ENCODE results near the gene TIMM17A. TPM values are rescaled to one million over a fixed set of nuclear protein-coding genes. Genes with fewer than 3 reads are reported as not detected.

TIMM17A gene
- 10 to 100 TPM; 29.2 to 48.8 TPM for total RNA-seq
- polyA plus RNA-seq = 10 to 100 TPM; 34.4 to 77.4 TPM
- long read RNA-seq, donor 1, transcript TIMM17A-201 (6 exons, 1,659 nt) = major isoform, 102 of 119 reads
- long read RNA-seq, donor 1, partial matches to known transcripts = 3 of 119 reads
- long read RNA-seq, donor 1, other reads (novel, unspliced or antisense) = 11 of 119 reads
- long read RNA-seq, donor 2, transcript TIMM17A-201 (6 exons, 1,659 nt) = major isoform, 24 of 28 reads
- long read RNA-seq, donor 2, partial matches to known transcripts = 1 of 28 reads
- long read RNA-seq, donor 2, other reads (novel, unspliced or antisense) = 2 of 28 reads

DNA sequence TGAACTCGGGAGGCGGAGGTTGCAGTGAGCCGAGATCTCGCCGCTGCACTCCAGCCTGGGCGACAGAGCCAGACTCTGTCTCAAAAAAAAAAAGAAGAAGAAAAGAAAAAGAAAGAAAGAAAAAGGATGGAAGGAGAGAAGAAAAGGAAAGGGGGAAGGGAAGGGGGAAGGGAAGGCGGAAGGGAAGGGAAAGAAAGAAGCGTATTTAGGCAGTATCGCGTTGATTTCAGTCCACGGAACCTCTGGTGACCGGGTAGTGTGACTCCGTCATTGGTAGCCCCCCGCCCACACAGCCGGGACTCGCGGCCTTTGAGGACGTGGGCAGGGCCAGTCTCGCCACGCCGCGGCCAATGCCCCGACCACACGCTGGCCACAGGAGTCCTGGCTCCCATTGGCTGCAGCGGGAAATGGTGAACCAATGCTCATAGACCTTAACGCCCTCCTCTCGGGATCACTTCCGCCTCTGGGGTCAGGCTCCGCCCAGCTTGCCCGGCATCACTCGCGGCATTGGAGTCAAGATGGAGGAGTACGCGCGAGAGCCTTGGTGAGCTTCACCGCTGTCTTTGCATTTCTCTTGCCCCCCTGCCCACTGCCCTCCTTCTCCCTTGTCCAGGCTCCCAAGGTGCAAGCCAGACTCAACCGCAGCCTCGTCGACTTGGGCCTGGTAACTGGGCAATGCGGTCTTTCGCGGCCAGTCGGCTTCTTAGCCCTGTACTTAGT, at the start of gene TIMM17A:
Gene TIMM17A, plus strand, starts transcription at position 495 of the 720 bp plus-strand sequence. Its CDS starts 24 bp downstream, at position 519.
- no peaks in the 10 kb centered on the region for H3K9me3 ChIP-seq (ENCODE audit: control insufficient read depth, low read length)
- peak within 1 kb of the TSS; percentile 26 to 32 for H3K27ac ChIP-seq (ENCODE audit: low read depth in 1 of 2, low read length in 2 of 2)
- intact Hi-C loops (cut with DNase I) = loop anchor here in 1 of 2 donors (10.0 kb wide), 1 partner anchor 420 kb away; the partner anchor contains the start of gene NAV1
- 0% methylated on average over 43 of the region's 43 CpGs for WGBS, 2 donors
- no peaks in the 10 kb centered on the region for H3K36me3 ChIP-seq (ENCODE audit: control insufficient read depth in 1 of 2, insufficient read depth in 2 of 2, low read length in 1 of 2)
- no peaks in the 10 kb centered on the region for H3K4me1 ChIP-seq (ENCODE audit: control insufficient read depth in 1 of 2, insufficient read depth in 2 of 2, low read length in 2 of 2)
- no peaks in the 10 kb centered on the region for H3K27me3 ChIP-seq (ENCODE audit: control insufficient read depth in 1 of 2, insufficient read depth in 2 of 2, low read length in 1 of 2)
- ATAC-seq (ENCODE audit: low FRiP score) (peak; percentile 99), DNase-seq (peak; percentile 98 to 99)
- peak within 1 kb of the TSS; percentile 7 to 92 for H3K4me3 ChIP-seq (ENCODE audit: low read length in 2 of 2)

DNA sequence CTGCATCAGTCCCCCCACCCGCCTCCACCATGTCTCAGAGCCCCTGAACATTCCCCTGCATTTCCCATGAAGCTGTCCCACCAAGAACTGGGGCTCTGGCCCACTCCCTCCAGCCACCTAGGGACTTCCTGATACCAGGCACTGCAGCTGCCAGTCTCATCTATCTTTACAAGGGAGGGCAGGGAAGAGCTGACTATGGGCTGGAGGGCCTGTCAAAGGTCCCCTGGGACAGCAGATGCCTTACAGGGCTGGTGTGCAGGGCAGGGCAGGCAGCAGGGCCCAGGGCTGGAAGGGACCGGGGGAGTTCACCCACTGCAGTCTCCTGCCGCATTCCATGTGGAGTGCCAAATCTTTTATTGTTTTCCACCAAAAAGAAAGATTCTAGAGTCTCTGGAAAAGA, 49.0 kb upstream of the TIMM17A start:
- ATAC-seq (ENCODE audit: low FRiP score) = no peak
- no peak overlapping the region for H3K4me3 ChIP-seq (ENCODE audit: low read length in 2 of 2)

DNA sequence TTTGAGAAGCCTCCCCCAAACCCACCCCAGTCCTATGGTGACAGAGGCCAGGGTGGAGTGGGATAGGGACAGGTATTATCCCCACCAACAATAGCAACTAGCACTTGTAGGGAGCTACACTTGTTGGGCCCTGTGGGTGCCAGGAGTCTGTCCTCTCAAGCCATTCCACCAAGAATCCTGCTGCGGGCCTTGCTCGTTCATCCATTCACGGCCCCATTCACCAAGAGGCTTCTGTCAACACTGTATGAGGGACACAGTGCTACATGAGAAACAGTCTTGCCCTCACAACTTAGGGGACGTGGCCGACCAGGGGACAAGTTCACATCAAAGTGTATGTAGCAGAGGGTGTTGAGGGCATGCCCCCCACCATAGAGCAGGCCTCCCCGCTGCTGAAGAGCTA, 47.7 kb upstream of the TIMM17A start:
- peaks cover 7% of the 10 kb centered on the region in 2 donors for H3K4me1 ChIP-seq (ENCODE audit: control insufficient read depth in 1 of 2, insufficient read depth in 2 of 2, low read length in 2 of 2)
- H3K27me3 ChIP-seq (ENCODE audit: control insufficient read depth in 1 of 2, insufficient read depth in 2 of 2, low read length in 1 of 2) = no peaks in the 10 kb centered on the region
- WGBS, 2 donors = 16 to 26% methylated on average over 6 of the region's 6 CpGs

More for the DNA sequence above, 49.0 kb upstream of the TIMM17A start:
- H3K27ac ChIP-seq (ENCODE audit: low read depth in 1 of 2, low read length in 2 of 2) = peak overlapping the region; percentile 98 to 100
- H3K4me1 ChIP-seq (ENCODE audit: control insufficient read depth in 1 of 2, insufficient read depth in 2 of 2, low read length in 2 of 2) = peaks cover 7% of the 10 kb centered on the region in 2 donors
- DNase-seq = peak in 1 of 2 donors; percentile 52
- intact Hi-C loops (cut with DNase I) = no loop called here
- peaks cover 0 to 6% of the 10 kb centered on the region in 2 donors for H3K36me3 ChIP-seq (ENCODE audit: control insufficient read depth in 1 of 2, insufficient read depth in 2 of 2, low read length in 1 of 2)
- WGBS, 2 donors = 26 to 30% methylated on average over 3 of the region's 3 CpGs
- no peaks in the 10 kb centered on the region for H3K27me3 ChIP-seq (ENCODE audit: control insufficient read depth in 1 of 2, insufficient read depth in 2 of 2, low read length in 1 of 2)
- H3K9me3 ChIP-seq (ENCODE audit: control insufficient read depth, low read length) = no peaks in the 10 kb centered on the region

DNA sequence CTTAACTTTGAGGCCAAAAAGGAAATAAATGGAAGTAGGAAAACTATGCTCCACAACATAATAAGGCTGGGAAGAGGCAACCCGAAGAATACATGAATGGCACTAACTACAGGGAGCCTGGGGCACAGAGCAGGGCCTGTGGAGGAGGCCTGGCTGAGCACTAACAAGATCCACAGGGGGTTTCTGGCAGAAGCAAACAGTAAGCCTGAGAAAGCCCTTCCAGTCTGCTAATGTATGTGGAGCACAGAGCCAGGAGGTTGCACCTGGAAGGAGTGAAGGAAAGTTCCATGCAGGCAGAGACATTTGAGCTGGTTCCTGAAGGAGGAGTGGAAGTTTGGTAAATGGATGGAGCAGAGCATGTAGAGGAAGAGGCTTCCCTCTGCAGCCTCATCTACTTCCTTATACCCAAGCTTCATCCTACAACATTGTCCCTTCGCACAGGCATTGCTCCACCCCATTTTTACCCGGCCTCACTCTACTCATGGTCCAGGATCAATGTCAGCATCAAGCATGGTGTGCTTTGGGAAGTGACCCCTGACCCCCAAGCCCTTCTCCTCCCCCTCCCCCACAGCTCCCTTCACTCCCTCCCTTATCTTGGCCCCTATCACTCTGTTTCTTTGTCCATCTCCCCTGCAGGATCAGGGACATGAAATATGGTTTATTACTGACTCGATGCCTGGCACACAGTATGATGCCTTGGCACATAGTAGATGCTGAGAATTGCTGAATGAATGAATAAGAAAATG, 43.3 kb upstream of the TIMM17A start:
- Histone ChIP-seq H3K27ac (ENCODE audit: low read depth in 1 of 2, low read length in 2 of 2) (peak overlapping the region; percentile 51 to 95), H3K27me3 (ENCODE audit: control insufficient read depth in 1 of 2, insufficient read depth in 2 of 2, low read length in 1 of 2) (no peaks in the 10 kb centered on the region), H3K9me3 (ENCODE audit: control insufficient read depth, low read length) (no peaks in the 10 kb centered on the region), H3K4me3 (ENCODE audit: low read length in 2 of 2) (no peak overlapping the region), H3K4me1 (ENCODE audit: control insufficient read depth in 1 of 2, insufficient read depth in 2 of 2, low read length in 2 of 2) (peaks cover 0 to 11% of the 10 kb centered on the region in 2 donors), H3K36me3 (ENCODE audit: control insufficient read depth in 1 of 2, insufficient read depth in 2 of 2, low read length in 1 of 2) (peaks cover 2 to 12% of the 10 kb centered on the region in 2 donors)
- 18 to 22% methylated on average over 4 of the region's 4 CpGs for WGBS, 2 donors
- DNase-seq (no peak), ATAC-seq (ENCODE audit: low FRiP score) (no peak)
- intact Hi-C loops (cut with DNase I) = no loop called here

More for the DNA sequence above, 47.7 kb upstream of the TIMM17A start:
- Histone ChIP-seq H3K27ac (ENCODE audit: low read depth in 1 of 2, low read length in 2 of 2) (peak overlapping the region; percentile 98 to 100), H3K36me3 (ENCODE audit: control insufficient read depth in 1 of 2, insufficient read depth in 2 of 2, low read length in 1 of 2) (peaks cover 0 to 8% of the 10 kb centered on the region in 2 donors), H3K9me3 (ENCODE audit: control insufficient read depth, low read length) (no peaks in the 10 kb centered on the region), H3K4me3 (ENCODE audit: low read length in 2 of 2) (no peak overlapping the region)
- intact Hi-C loops (cut with DNase I) = no loop called here
- DNase-seq = peak in 1 of 2 donors; percentile 73
- ATAC-seq (ENCODE audit: low FRiP score) = no peak

DNA sequence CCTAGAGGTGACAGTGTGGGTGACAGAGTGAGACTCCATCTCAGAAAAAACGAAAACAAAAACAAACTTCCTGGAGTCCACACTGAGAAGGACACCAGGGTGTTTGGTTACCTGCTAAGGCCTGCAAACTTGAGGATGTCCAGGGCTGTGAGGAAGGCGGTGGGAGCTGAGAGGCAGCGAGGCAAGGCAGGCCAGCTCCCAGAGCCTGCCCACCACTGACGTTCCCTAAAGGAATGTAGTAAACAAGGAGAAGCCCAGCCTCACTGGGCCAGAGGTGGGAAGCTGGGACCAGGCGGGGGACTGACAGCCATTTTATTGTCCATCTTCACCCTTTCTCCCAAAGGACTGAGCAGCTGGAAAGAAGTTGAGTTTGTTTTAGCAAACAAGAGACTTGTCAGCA, 42.5 kb upstream of the TIMM17A start:
- ATAC-seq (ENCODE audit: low FRiP score) = peak; percentile 16
- WGBS, 2 donors = 12 to 14% methylated on average over 5 of the region's 5 CpGs
- H3K36me3 ChIP-seq (ENCODE audit: control insufficient read depth in 1 of 2, insufficient read depth in 2 of 2, low read length in 1 of 2) = peaks cover 2 to 12% of the 10 kb centered on the region in 2 donors
- no peaks in the 10 kb centered on the region for H3K9me3 ChIP-seq (ENCODE audit: control insufficient read depth, low read length)
- no peaks in the 10 kb centered on the region for H3K27me3 ChIP-seq (ENCODE audit: control insufficient read depth in 1 of 2, insufficient read depth in 2 of 2, low read length in 1 of 2)
- H3K4me1 ChIP-seq (ENCODE audit: control insufficient read depth in 1 of 2, insufficient read depth in 2 of 2, low read length in 2 of 2) = peaks cover 0 to 9% of the 10 kb centered on the region in 2 donors
- H3K27ac ChIP-seq (ENCODE audit: low read depth in 1 of 2, low read length in 2 of 2) = peak overlapping the region; percentile 47 to 88
- DNase-seq = peak in 1 of 2 donors; percentile 76
- intact Hi-C loops (cut with DNase I) = no loop called here
- H3K4me3 ChIP-seq (ENCODE audit: low read length in 2 of 2) = no peak overlapping the region

DNA sequence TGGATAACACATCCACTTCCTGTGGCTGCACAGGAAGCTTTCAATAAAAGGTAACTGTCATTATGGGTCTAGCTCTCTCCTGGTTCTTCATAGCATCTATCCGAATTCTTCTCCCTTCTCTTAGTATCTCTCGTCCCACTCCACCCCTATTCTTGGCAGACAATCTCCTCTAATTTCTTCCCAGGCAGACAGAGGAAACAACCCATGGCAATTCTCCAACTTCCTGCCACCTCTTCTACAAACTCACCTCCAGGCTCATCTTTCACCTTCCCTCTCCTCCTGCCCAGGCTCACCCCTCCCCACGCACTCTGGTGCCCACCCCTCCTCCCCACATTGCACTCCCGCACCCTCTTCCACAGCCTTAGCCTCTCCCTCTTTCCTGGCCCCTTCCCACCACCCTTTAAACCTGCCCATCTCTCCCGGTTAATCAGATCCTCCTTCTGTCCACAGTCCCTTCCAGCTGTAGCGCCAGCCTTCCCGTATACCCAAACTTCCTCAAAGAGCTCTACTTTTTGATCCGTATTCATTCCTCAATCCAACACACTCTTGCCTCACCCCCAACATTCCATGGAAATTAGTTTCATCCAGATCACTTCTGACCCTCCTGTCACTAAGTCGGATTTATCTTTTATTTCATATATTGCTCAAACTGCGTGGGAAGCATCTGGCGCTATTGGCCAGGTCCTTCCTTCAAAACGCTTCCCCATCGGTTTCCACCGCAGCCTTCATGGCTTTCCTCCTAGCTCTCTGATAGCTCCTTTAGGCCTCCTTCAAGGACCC, 40.7 kb upstream of the TIMM17A start:
- WGBS, 2 donors = 44 to 50% methylated on average over 14 of the region's 14 CpGs
- Histone ChIP-seq H3K4me3 (ENCODE audit: low read length in 2 of 2) (no peak overlapping the region), H3K9me3 (ENCODE audit: control insufficient read depth, low read length) (no peaks in the 10 kb centered on the region), H3K27me3 (ENCODE audit: control insufficient read depth in 1 of 2, insufficient read depth in 2 of 2, low read length in 1 of 2) (no peaks in the 10 kb centered on the region), H3K27ac (ENCODE audit: low read depth in 1 of 2, low read length in 2 of 2) (peak overlapping the region; percentile 94 to 96), H3K36me3 (ENCODE audit: control insufficient read depth in 1 of 2, insufficient read depth in 2 of 2, low read length in 1 of 2) (peaks cover 5 to 6% of the 10 kb centered on the region in 2 donors), H3K4me1 (ENCODE audit: control insufficient read depth in 1 of 2, insufficient read depth in 2 of 2, low read length in 2 of 2) (peaks cover 0 to 8% of the 10 kb centered on the region in 2 donors)
- DNase-seq = no peak
- no peak for ATAC-seq (ENCODE audit: low FRiP score)
- intact Hi-C loops (cut with DNase I) = no loop called here

DNA sequence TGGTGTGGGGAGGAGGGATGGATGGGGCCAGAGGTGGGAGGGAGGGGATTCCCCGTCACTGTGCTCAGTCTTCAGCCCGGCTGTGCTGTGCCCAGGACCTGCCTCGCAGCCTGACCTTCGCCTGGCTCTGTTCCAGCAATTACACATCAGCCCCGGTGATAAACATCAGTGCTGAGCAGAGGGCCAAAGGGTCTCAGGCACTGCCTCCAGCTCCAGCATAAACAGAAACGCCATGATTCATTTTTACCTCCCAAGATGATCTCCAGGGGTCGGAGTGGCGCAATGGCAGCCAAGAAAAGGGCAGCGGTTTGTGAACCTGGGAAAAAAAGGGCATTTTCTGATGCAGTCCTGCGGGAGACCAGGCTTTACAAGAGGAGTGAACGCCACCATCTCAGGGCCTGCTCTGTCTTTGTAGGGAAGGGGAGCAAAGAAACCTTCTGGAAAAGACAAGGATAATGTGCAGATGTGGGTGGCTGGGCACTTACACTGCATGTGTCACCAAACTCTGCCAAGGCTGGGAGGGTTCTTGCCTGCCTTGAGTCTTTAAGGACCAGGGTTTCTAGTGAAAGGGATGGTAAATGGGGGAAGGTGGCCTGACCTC, 38.6 kb upstream of the TIMM17A start:
- 2 to 4% methylated on average over 11 of the region's 11 CpGs for WGBS, 2 donors
- Histone ChIP-seq H3K4me3 (ENCODE audit: low read length in 2 of 2) (no peak overlapping the region), H3K4me1 (ENCODE audit: control insufficient read depth in 1 of 2, insufficient read depth in 2 of 2, low read length in 2 of 2) (peaks cover 2 to 6% of the 10 kb centered on the region in 2 donors), H3K36me3 (ENCODE audit: control insufficient read depth in 1 of 2, insufficient read depth in 2 of 2, low read length in 1 of 2) (peaks cover 5 to 8% of the 10 kb centered on the region in 2 donors), H3K27ac (ENCODE audit: low read depth in 1 of 2, low read length in 2 of 2) (peak overlapping the region; percentile 7 to 97), H3K27me3 (ENCODE audit: control insufficient read depth in 1 of 2, insufficient read depth in 2 of 2, low read length in 1 of 2) (no peaks in the 10 kb centered on the region), H3K9me3 (ENCODE audit: control insufficient read depth, low read length) (no peaks in the 10 kb centered on the region)
- ATAC-seq (ENCODE audit: low FRiP score) (peak; percentile 77), DNase-seq (peak; percentile 94)
- intact Hi-C loops (cut with DNase I) = loop anchor here in 1 of 2 donors (1.0 kb wide), 1 partner anchor 26 kb away; no protein-coding TSS in a partner anchor

Measured in aorta (tissue), 5 donors.